HG03108 (cell line): ENCODE measurements around the gene RPRD1B.
A peak's percentile ranks its signal among the peaks of the same experiment; 100 is the strongest.

Experiments
- ATAC-seq: cut with Tn5 transposase; IDR thresholded peaks from one replicate; pipeline ENCODE4 v1.9.1; 2021; ENCODE audit warnings: moderate library complexity; ENCODE audit not compliant: unreplicated experiment

The RPRD1B gene, protein sequence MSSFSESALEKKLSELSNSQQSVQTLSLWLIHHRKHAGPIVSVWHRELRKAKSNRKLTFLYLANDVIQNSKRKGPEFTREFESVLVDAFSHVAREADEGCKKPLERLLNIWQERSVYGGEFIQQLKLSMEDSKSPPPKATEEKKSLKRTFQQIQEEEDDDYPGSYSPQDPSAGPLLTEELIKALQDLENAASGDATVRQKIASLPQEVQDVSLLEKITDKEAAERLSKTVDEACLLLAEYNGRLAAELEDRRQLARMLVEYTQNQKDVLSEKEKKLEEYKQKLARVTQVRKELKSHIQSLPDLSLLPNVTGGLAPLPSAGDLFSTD

DNA sequence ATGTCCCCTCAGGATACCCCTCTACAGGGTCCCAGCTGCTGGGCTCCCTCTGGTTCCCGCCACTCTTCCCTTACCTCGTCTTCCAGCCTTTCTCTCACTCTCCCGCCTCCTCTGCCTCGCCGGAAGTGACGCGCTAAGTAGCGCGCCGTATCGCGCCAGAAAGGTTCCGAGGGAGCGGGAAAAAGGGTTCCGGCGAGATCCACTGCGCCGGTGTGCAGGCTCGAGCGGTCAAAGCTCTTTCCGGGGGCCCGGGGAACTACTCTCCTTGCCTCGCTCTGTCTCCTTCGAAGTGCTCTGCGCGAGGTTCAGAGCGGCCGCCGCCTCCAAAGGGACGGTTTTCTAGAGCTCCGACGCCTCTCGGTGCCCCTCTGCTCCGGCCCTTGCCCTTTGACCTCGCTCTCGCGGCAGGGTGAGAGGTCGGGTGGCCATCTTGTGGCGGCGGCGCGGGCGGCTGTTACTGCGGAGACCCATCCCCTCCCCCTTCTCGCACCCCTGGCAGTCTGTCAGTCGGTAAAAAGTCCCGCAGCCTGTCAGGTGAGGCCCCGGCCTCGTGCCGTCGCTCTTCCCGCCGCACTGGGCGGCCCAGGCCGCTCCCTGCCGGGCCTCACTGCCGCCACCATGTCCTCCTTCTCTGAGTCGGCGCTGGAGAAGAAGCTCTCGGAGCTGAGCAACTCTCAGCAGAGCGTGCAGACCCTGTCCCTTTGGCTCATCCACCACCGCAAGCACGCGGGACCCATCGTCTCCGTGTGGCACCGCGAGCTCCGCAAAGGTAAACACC is at the start of gene RPRD1B, which contains the start of gene TTI1:
Gene RPRD1B (plus strand): TSS at position 417 of the 778 bp plus-strand sequence. CDS start 202 bp downstream, at position 619.
Gene TTI1 (minus strand): TSS at position 127 of the 778 bp plus-strand sequence. CDS start 19,640 bp downstream, outside the sequence.
- peak; percentile 62 for ATAC-seq

DNA sequence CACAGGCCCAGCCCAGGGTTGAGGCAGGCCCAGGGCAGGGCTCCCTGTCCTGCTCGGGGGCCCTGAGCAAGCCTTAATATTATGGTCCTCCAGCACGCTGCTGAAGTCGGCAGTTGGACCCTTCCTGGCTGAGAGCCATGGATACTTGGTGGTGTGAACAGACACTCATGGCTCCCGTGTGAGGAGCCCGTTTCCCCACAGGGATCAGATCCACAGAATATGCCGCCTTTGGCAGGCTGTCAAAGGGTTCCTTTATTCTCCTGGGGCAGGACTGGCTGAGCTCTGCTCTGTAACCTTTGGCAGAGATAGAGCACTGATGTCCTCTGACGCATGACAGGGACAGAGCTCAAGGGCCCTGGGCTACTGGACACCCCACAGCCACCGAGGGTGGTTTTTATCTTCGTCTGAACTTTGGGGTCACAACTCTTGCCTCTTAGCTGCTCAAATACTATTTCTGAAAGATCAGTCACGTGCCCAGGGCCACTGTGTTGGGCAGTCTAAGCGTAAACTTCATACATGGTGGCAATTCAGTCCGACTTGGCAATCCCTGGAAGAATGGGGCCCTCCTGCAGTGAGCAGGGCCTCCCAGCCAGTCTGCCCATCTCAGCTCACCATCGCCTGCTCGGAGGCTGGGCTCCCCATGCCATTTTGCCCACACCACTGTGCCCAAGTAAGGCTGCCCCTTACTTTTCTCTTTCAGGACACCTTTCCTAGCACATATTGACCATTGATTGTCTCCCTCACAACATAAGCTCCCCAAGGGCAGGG is 49.3 kb upstream of the RPRD1B start:
- no peak for ATAC-seq

DNA sequence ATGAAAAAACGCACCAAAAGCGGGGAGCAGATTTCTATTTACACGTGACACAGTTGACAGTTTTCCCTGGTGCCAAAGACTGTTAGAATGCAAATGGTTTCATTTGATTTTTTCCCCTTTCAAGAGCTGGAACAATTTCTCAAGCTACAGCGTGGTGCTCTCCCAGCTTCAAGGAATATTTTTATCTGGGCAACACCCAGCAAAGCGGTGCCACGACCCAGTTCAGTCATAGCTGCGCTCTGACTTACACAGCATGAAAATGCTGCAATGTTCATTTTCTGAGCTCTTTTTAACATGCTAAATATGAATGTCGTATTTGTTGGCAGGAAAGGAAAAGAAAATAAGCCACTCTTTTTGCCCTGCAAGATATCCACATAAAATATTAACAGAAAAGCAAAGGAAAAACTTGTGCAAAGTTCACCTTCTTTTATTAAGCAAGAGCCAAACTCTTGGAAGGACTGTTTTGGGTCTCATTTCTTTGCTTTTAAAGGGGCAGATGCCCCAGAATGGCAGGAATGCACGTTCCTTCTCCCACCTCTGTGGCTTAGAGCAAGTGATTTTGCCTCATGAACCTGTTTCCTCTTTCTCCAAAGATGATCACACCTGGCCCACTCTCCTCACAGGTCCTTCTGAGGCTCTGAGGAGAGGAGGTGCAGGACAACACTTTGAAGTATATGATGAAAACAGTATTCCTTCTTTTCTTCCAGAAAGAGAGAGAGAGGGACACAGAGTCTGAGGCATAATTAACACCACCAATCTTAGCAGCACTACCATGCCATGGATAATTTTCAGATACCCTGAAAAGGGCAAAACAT is 47.3 kb upstream of the RPRD1B start:
- ATAC-seq, result no peak

DNA sequence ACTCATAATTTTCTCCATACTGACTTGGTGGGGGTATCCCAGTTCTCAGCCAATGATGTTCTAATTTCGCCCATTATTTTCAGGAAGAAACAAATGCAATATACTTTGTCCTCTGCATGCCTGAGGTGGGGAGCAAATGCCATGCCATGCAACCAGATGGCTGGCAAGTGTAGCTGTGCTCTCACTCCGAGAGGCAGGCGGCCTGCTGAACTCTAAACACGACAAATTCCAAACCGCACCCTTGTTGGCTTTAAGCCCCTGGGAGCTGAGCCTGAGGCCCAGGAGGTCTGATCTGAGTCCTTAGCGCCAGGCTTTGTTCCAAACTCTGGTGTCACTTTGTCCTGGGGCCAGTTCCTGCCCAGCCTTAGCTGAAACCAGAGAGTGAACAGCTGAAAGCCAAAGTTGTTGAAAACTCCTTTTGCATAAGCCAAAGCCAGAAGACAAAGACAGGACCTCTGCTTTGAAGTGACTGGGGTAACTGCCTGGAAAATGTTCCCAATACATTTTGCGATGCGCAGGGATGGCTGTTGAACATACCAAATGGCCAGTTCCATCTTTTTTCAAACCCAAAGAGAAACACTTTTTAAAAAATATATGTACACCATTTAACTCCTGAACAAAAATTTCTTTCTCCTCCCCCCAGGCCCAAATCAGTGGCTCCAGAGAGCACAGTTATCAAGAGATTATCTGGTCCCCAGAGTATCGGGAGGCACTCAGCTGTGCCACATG is 46.5 kb upstream of the RPRD1B start:
- ATAC-seq, result no peak

DNA sequence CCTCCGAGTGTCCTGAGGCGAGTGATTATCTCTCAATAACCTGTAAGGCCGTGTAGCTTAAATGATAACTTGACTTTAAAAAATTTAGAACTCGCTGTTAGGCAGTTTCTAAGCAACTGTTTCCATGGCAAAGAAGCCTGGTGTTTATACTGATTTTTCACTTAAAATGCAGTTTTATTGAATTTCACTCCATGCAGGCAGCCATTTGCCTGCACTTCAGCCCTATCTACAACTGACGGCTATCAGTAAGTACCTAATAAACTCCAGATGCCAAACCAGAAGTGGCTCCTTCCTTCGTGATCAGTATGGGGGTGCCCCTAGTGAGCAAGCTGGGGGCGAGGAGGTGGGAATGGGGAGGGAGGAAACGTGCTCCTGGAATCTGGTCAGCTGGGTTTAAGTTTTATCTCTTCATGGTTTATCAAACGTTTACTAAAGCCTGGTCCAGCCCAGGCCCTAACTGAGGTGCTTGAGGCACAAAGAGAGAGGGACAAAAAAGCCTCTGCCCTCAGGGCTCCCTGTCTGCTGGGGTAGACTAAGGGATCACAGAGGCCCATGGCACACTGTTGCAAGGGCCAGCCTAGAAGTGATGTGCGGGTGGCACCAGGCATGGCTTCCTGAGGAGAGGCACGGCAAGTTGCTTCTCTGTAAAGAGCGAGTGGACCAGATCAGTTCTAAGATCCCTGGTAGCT is 45.8 kb upstream of the RPRD1B start:
- no peak for ATAC-seq

DNA sequence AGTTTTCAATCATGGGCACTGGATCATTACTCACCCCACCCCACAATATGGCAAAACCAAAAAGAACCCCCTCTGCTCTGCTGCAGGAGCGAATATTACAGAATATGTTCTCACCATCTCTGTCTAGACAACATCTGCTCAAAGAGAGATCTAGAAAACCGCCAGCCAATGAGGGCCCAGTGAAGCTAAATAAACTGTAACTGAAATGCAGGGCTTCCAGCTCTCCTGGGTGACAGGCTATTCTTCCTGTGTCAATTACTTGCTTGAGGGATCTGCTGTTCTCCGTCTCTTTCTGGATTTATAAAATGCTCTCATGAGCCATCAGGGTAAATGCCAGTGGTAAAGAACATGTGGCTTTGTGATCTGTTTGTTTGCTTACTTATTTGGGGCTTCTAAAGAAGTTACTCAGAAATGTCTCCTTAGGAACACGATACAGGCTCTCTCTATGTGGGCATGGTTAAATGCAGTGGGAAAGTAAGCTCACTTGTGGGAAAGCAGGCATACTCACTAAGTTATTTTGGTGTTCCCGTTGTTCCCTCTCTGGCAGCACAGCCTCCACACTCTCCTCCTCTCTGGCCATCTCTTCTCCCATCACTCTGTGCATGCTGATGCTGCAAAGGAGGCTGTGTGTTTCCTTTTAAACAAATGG is 45.1 kb upstream of the RPRD1B start:
- ATAC-seq, result no peak

DNA sequence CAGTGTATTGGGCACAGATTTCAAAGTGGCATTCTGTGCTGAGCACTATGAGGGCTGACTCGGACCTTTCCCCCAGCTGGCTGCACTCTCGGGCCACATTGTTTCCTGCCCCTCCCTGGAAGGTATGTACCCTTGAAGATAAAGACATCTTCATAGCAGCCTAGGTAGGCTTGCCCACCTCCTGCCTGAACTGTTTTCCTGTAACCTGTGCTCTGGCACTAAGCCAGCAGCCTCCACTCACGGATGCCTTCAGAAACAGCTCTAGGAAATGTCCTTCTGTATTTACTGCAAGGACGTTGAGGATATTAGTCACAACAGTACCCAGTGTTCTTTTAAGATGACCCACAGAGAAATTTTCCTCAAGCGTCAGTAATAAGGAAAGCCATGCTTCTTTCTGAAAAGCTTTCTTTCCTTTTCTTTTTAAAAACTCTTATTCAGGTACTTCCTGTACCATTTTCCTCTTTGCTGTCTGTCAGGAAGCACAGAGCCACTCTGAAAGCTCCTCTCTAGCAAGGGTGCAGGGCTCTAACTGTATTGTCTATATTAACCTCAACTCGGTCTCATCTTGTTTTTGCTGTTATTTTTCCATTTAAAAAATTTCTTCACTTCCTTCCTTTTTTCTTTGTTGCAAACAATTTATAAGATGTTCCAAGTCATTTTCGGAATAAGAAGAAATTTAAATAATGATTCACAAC is 43.8 kb upstream of the RPRD1B start:
- ATAC-seq, result no peak

DNA sequence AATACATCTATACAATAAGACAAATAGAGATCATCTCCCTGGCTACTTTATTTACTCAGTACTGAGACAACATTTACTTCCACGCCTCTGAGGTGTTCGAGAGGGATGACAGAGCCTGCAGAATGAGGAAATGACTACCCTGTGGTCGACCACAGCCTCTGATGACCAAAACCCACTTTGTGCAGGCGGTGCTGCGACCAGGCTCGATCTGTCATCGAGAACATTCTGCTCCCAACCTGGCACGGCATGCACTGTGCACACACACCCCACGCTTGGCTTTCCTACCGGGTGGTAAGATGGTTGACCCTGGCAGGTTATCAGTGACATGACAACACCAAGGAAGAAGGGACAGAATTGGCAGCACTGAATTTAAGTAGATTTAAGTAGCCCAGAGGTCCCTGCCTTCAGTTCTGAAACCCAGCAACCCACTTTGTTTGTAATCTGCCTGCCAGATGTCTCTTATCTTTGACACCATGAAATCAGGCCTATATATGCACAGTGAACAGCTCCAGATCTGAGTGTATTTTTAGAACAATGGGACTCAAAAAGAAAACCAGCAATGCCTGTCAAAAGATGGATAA is 42.9 kb upstream of the RPRD1B start:
- peak; percentile 89 for ATAC-seq

DNA sequence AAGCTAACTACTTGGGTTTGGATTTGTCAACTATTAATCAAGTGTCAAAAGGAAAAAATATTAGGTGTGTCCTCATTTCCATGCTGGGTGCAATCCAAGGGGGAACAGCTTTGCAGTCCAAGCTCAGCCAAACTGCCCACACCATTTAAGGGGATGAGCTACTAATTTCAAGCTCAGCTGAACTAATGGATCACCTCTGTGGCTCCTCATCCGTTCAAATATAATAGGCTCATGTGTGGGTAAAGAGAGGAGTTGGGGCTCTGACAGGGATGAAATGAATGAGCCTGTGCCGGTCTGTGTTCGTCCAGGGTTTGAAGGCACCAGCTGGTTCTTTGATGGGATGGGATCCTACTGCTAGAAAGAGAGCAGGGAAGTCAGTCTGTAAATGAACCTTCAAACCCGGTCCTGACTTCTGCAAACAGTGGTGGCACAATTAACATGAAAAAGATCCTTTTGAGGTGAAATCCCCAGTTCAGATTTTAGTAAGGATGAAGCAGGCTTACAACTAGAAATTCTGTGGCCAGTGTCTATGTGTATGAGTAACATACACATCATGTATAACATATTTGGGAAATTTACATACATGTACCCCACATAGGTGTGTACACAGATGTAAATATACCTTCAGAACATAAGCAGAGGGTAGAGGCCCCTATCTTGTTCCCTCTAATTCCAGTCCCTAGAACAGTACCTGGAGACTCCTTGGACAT is 42.2 kb upstream of the RPRD1B start:
- no peak for ATAC-seq

DNA sequence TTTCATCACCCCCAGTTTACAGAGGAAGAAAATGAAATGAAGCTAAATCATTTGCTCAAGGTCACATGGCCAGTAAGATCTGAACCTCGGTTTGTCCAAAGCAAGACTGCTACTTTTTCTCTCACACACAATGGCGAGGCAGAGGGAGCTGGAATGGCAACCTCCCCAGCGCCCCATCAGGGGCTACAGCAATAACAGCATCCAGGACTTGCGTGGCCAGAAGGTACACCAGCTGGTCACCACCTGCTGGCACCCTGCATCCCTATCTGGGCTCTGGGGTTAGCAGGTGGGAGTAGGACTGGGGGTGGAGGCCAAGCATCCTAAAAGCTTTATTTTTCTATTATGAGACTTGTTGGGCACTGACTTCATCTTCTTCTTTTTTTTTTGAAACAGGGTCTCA is 41.6 kb upstream of the RPRD1B start:
- no peak for ATAC-seq

DNA sequence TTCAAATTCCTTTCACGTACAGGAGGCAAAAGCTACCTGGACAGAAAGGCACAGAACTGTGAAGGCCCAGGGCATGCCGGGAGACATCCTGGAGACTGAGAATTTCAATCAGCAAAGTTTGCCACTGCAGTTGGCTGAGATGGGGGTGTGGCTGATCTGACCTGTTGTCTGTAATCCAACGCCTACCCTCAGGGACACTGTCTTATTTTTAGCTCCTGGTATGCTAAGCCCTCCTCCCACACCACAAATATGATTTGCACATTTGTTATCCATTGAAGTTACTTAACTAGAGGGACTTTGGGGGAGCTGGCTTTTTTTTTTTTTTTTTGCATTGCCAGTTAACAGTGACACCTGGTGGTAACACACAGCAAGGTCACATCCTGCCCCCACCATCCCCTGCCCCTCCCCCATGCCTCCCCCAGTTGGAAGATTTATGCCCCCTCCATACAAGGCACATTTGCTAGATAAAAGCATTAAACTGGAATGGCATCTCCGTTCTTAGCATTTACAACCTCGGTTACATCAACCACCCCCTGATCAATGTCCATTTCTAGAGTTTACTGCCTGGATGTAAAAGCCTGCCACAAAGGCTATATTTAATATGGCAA is 40.6 kb upstream of the RPRD1B start:
- no peak for ATAC-seq

DNA sequence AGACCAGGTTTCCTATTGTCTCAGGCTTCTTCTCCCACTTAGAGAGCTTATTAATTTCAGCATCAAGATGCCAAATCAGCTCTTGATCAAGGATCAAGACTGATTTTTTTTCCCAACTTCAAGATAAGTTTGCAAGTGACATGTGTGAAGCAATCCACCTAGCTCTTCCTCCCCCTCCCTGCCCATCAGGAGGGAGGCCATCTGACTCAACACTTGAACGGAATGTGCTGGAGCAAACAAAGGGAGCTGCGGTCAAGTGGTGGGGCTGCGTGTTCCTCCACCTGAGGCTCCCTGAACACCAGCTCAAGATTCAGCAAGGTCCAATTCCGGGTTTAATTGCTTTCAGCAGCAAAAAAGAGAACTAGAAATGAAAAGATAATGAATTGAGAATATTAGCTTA is 39.0 kb upstream of the RPRD1B start:
- ATAC-seq, result no peak

DNA sequence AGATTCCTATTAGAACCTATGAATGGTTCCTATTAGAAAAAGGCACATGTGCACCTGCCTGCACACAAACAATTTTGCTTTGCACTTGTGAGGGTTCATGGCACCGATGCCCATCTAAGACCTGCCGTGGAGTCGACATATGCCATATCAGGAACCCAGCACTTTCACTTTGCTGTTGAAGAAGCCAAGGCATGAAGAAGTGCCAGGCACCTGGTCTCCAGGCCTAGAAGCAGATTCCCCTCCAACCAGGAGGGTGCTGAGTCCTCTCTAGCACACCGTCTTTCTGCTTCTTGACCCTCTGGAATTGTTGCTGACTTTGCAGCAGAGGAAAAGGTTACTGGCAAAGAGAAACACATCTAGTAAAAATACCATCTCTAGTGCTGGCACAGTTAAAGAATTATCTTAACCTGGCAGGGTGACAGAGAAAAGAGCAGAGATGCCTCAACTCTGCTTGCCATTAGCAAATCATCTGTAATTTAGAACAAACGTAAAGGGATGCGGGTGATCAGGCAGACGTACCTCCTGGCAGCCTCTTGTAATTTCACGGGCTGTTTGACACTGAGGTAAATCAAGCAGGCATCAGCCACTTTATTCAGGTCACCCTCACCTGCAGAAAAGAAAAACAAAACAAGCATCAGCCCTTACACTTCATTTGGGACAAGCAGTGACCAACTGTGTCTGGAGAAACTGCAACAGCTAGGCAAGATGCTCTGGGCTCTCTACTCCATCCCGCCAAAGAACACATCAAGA is 37.5 kb upstream of the RPRD1B start:
- no peak for ATAC-seq

DNA sequence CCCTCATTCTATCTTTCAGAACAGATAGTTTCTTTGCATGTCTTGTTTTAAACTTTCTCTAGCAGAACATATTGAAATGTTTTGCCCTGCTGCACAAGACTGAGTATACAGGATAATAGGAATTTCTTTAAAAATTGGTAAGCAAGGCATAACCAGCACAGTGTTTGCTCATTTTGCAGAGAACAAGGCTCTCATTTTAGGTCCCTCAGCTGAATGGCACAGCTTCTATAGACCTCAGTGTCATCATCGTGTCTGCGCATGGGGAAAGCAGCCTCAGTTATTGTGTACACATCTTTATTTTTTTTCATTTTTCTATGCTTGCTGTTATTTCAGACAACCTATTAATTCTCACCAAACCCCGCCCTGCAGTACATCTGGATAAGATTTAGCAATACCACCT is 36.0 kb upstream of the RPRD1B start:
- no peak for ATAC-seq

DNA sequence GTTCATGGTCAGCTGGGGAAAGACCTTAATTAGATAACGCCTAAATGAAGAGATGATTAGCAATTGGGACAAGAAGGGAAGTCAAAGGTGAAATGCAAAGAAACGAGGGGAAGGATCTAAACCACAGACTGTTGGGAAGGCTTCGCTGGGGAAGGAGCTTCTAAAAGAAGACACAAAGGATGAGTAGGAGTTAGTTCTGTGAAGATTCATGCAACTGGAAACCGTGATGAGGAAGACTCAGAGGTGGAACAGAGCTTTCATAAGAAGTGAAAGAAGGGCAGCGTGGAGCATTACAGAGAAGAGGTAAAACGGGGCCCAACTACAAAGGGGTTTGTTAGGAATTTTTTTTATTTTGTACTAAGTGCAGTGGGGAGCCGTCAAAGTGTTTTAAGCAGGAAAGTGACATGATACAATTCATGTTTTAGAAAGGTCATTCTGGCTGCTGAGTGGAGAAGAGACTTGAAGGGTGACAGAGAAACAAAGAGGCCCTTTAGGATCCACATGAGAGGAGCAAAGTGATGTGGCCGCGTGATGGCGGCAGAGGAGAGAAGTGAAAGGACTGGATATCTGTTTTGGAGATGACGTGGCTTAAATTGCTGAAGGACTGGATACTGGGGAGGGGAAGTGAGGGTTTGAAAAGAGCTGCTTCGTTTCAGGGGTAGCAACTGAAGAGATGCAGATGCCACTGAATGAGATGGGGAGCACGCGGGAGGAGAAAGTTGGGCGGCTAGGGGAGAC is 33.9 kb upstream of the RPRD1B start:
- ATAC-seq, result no peak
